GM19238 (cell line): ENCODE measurements around the gene AFG1L.
"Not testable (repeated sequence)": the region's sequence is repeated elsewhere in the genome, so short reads cannot be mapped to it uniquely, and the experiment has no call there.

ENCODE experiments used
- DNase-seq: peaks from one replicate; pipeline ENCODE4 v3.0.0; 2011; ENCODE audit warnings: low spot score; ENCODE audit not compliant: insufficient read length

Gene AFG1L

DNA sequence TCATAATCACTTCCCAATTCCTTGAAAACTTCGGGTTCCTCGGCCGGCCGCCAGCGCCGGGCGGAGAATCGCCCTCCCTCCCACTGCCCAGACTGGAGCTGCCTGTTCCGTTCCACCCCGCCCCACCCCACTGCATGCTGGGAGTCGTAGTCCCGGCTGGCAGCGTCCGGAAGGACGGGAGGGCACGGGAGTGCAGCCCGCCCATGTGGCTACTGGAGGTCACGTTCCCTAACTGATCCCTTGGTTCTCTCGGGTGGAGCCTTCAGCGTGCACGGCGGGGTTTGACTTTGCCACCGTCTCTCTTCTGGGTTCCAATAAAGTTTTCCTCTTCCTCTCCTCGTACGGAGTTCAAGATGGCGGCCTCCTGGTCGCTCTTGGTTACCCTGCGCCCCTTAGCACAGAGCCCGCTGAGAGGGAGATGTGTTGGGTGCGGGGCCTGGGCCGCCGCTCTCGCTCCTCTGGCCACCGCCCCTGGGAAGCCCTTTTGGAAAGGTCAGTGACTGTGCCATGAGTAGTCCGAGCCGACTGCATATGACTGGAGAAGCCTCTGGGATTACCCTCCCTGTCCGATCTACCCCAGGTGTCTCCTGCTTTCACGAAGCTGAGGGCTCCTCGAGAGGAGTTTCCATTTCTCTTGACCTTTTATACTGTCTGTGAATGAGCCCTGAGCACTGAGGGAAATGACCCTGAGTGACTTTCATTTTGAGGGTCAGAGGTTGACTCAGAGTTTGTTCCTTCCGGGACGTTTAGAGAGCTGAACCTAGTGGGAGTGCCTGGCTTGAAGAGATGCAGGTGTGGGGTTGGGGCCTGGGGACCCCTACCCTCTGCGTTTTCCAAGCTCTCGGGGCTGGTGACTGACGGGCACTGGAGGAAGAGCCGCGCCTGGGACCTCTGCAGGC, at the start of gene AFG1L:
AFG1L (plus strand) TSS at position 328 of the 899 bp plus-strand sequence; CDS start at position 354, 26 bp downstream.
- DNase-seq: peak; percentile 82

DNA sequence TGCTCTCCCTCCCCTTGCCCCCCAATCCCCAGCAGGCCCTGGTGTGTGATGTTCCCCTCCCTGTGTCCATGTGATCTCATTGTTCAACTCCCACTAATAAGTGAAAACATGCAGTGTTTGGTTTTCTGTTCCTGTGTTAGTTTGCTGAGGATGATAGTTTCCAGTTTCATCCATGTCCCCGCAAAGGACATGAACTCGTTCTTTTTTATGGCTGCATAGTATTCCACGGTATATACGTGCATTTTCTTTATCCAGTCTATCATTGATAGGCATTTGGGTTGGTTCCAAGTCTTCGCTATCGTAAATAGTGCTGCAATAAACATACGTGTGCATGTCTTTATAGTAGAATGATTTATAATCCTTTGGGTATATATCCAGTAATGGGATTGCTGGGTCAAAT, 49.8 kb upstream of the AFG1L start:
- DNase-seq: not testable (repeated sequence)

GRCh38 chr6:108247965-108248536, 46.8 kb upstream of the AFG1L start:
- no peak for DNase-seq

DNA sequence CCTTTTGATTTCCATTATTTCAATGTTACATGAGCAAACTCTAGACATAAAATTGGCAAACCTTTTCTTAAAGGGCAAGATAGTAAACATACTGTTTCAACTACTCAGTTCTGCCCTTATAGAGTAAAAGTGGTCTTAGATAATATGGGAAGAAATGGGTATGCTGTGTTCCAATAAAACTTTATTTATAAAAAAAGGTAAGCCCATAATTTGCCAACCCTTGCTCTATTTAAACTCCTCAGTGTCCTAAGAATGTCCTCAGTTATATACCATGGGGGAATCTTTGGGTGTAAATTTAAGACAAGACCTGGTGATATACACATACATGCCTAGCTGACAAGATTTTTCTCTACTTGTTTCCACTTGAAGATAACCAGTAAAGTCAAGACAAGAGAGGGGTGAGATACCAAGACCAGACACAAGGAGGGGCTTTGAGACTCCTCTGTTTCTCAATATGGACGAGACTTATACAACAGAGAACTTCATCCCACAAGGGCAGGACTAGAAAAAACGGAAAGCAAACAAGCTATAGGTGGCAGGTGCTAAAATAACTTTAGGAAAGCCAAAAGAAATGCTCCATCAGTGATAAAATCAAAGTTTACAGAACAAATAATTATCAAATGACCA, 44.5 kb upstream of the AFG1L start:
- DNase-seq: no peak

DNA sequence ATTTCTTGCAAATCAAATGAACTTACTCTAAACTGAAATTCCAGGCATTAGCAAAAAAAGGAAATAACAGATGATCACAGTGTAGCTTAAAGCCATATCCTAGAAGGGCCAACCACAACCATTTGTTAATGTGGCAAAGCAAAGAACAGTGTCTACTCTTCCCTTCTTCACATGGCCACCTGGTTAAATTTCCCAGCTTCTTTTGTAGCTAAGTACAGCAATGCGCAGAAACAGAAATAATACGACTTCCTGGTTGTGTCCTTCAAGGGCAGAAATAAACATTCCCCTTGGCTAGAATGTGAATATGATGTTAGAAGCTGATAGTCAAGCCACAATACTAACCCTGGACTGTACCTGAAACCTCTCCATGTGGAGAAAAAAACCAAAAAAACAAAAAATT, 43.6 kb upstream of the AFG1L start:
- no peak for DNase-seq

DNA sequence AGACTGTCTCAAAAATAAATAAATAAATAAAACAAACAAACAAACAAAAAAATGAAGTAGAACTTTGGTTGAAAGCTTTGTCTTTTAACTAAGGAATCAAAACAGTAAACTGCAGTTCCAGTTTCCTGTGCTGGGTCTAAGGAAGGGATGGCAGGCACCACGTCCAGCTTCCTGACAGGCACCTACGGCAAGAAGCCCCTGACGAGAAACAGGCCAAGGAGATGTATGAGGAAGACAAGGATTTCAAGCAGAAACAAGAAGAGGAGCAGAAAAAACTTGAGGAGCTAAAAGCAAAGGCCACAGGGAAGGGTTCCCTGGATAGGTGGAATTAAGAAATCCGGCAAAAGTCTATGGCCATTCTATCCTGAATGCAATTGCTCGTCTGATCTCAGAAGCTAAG, 42.8 kb upstream of the AFG1L start:
- DNase-seq: no peak

DNA sequence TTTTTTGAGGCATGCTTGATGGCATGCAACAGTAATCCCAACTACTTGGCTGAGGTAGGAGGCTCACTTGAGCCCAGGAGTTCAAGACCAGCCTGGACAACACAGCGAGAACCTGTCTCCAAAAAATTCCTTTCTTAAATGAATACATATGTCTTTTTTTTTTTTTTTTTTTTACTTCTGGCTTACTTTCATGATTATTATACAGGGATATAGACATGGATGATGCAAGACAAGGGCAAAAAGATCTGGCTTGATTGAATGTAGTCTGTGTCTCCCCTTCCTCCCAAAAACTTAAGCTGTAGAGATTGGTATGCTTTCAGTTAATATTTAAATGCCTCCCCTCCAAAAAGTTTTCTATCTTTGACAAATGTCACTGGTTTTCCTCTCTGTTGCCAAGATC, 41.6 kb upstream of the AFG1L start:
- DNase-seq: no peak

DNA sequence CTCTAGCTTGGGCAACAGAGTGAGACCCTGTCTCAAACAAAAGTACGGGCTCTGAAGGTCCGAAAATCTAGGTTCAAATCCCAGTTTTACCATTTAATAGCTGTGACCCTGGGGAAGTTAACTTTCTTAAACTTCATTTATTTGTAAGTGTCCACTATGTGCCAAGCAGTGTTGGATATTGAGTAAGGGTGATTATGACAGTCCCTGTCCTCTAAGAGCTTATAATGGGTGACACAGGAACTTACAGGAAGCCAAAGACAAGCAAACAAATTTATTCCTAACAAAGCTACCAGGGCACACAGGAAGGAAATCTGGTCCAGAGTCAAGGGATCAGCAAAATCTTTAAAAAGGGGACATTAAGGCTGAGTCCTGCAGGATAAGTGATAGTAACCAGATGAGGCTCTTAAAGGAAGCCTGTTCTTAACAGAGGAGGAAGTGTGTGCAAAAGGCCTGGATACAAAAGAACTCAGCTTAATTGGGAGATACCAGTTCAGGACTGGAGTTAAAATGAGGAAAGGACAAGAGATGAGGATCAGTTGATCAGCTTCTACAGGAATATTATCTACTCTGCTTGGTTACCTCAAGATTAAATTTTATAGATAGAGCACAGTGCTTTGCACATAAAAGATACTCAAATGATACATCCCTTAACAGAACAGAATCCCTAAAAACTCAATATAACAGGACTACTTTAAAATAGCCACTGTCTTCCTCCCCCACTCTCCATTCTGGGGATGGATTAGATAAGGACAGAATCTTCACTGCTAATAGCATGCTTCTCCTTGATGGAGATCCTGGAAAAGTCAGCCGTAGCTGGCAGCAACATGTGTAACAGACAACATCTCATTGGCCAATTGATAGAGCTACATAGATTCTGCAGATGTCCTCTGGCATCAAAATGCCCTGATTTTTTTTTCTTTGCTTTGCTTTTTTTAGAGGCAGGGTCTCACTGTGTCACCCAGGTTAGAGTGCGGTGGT, 40.1 kb upstream of the AFG1L start:
- no peak for DNase-seq

DNA sequence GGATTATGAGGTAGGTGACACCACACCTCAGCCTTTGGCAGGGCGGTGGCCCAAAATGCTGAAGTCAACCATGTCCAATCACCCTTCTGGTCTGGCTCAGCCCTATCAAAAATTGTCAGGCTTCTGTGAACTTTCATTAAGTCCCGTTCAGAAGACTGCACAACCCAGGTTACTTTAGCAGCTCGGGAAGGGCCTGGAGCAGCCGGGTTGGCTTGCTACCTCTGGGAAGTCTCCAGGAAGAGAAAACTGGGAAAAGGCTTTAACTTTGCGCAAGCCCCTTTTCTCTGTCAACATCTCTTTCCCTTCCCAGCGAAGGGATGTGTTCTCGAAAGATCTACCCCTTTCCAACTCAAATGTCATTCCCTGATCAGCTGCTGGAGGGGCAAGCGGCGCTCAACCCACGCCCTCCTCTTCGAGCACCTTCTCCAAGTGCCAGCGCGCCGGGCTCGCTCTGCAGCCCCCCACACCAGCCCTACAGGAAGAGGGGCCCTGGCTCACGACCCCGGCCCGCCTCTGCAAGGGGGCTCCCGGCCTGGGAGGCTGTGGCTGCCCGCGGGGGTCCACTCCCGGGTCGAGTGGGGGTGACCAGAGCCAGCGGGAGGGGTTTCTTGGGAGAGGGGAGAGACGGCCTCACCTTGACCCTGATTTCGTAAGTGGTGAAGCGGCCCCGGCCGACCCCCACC, 34.6 kb upstream of the AFG1L start:
- peak; percentile 11 for DNase-seq

- peak; percentile 95 for DNase-seq
Observed at GRCh38 chr6:108260809-108261569, 33.9 kb upstream of the AFG1L start, which contains the start of gene SNX3. Gene SNX3 (minus strand): TSS chr6:108261040. CDS start chr6:108260921, 119 bp downstream.

- no peak for DNase-seq
Observed at GRCh38 chr6:108263371-108263770, 31.5 kb upstream of the AFG1L start.

- no peak for DNase-seq
Observed at GRCh38 chr6:108268845-108269244, 26.0 kb upstream of the AFG1L start.

DNA sequence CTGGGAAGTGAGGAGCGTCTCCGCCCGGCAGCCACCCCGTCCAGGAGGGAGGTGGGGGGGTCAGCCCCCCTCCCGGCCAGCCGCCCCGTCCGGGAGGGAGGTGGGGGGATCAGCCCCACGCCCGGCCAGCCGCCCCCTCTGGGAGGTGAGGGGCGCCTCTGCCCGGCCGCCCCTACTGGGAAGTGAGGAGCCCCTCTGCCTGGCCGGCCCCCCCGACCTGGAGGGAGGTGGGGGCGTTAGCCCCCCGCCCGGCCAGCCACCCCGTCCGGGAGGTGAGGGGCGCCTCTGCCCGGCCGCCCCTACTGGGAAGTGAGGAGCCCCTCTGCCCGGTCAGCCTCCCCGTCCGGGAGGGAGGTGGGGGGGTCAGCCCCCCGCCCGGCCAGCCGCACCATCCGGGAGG, 24.9 kb upstream of the AFG1L start:
- not testable (repeated sequence) for DNase-seq

GRCh38 chr6:108274546-108274945, 20.3 kb upstream of the AFG1L start:
- DNase-seq: no peak

- no peak for DNase-seq
Observed at GRCh38 chr6:108275976-108276375, 18.9 kb upstream of the AFG1L start.

GRCh38 chr6:108277295-108277694, 17.6 kb upstream of the AFG1L start:
- DNase-seq: no peak

- DNase-seq: no peak
Observed at GRCh38 chr6:108277831-108278230, 17.0 kb upstream of the AFG1L start.

DNA sequence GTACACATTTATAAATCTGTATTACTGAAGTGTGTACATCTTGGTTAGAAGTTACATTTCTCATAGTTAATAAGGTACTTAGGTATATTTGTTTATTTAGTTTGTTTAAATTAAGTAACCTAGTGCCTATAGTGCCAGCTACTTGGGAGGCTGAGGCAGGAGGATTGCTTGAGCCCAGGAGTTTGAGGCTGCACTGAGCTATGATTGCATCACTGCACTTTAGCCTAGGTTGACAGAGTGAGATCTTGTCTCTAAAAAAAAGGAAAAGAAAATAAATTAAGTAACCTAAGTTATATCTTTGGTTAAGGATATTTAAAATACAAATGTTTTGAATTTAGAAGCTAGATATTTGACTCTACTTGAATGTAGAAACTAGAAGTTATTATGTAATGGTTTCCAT, 9.5 kb upstream of the AFG1L start:
- DNase-seq: no peak

DNA sequence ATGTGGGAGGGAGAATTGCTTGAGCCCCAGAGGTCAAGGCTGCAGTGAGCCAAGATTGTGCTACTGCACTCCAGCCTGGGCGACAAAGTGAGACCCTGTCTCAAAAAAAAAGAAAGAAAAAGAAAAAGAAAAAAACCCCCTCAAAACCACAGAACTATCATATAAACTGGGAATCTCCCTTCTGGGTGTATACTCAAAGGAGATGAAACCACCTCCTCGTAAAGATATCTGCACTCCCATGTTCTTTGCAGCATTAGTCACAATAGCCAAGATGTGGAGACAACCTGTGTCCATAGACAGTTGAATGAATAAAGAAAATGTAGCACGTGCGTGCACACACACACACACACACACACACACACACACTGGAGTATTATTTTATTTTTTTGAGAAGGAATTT, 8.5 kb upstream of the AFG1L start:
- no peak for DNase-seq

GRCh38 chr6:108287373-108287772, 7.5 kb upstream of the AFG1L start:
- no peak for DNase-seq
